HL-60 (cell line): Measurements from ENCODE around the gene STX18.

Experiments used
- CTCF ChIP-seq: IDR thresholded peaks from one replicate; pipeline ENCODE4 v1.5.1; 2011; ENCODE audit warnings: low read length, control low read depth, inconsistent platforms; ENCODE audit not compliant: insufficient read depth
- POLR2AphosphoS5 ChIP-seq: IDR thresholded peaks from 2 replicates; pipeline ENCODE4 v1.6.1; 2012; ENCODE audit warnings: low read depth
- REST ChIP-seq: IDR thresholded peaks from 2 replicates; pipeline ENCODE4 v1.6.1; 2012; ENCODE audit warnings: low read depth; ENCODE audit not compliant: insufficient replicate concordance

GRCh38 chr4:4529392-4529791 is 12.5 kb downstream of the STX18 start:
- TF ChIP-seq CTCF (no peak), REST (no peak), POLR2AphosphoS5 (no peak)
